Activated T-cell treated with anti-CD3 and anti-CD28 coated beads, Interleukin-2, amount 50 U/mL, for 72 hours (primary cell): ENCODE data around the gene HLA-DQA1. TPM values are rescaled to one million over a fixed set of nuclear protein-coding genes. Genes with fewer than 3 reads are reported as not detected.
"Not testable (repeated sequence)": the region's sequence is repeated elsewhere in the genome, so short reads cannot be mapped to it uniquely, and the experiment has no call there.

Experiments used
- ATAC-seq, 2 donors: fragments of 150-1000 bp; cut with Tn5 transposase; replicated peaks in 1 of 2; 2 replicates each; pipeline ENCODE4 v1.10.0; 2021; ENCODE audit warnings: moderate library complexity in 2 of 2, mild to moderate bottlenecking in 1 of 2
- DNase-seq, 2 donors: peaks; one replicate each; pipeline ENCODE4 v3.0.0; 2021 to 2022; ENCODE audit warnings: mixed read lengths in 1 of 2
- H3K27ac Mint-ChIP-seq: one replicate; pipeline ENCODE4 v1.8.0; 2022; ENCODE audit warnings: mild to moderate bottlenecking, moderate library complexity, mixed read lengths
- H3K27me3 Mint-ChIP-seq: one replicate; pipeline ENCODE4 v1.8.0; 2022; ENCODE audit warnings: low read depth, mixed read lengths
- H3K36me3 Mint-ChIP-seq, 2 donors: one replicate each; pipeline ENCODE4 v1.8.0; 2022; ENCODE audit warnings: mixed read lengths in 2 of 2, mild to moderate bottlenecking in 1 of 2; ENCODE audit not compliant: insufficient read depth in 2 of 2
- H3K4me1 Mint-ChIP-seq: one replicate; pipeline ENCODE4 v1.8.0; 2022; ENCODE audit warnings: low read depth, mixed read lengths
- H3K4me3 Mint-ChIP-seq, 2 donors: one replicate each; pipeline ENCODE4 v1.8.0; 2022; ENCODE audit warnings: mild to moderate bottlenecking in 2 of 2, mixed read lengths in 2 of 2, moderate library complexity in 2 of 2
- H3K9me3 Mint-ChIP-seq, 2 donors: one replicate each; pipeline ENCODE4 v1.8.0; 2022; ENCODE audit warnings: mixed read lengths in 2 of 2
- total RNA-seq, 2 donors: library from RNA; stranded (reverse); gene quantifications; one replicate each; pipeline ENCODE4 v1.2.3, GENCODE V29; 2022

The HLA-DQA1 gene
- 1 to 10 TPM; 2.2 to 3.7 TPM for total RNA-seq

- ATAC-seq (peak in 1 of 2 donors; percentile 82), DNase-seq (no peak)
- no peaks in the 10 kb centered on the region for H3K9me3 Mint-ChIP-seq
- H3K27me3 Mint-ChIP-seq = peaks cover 7% of the 10 kb centered on the region
- H3K27ac Mint-ChIP-seq = no peak within 1 kb of the TSS
- peaks cover 17% of the 10 kb centered on the region for H3K4me1 Mint-ChIP-seq
- peak within 1 kb of the TSS; percentile 9 to 33 for H3K4me3 Mint-ChIP-seq
- H3K36me3 Mint-ChIP-seq = no peaks in the 10 kb centered on the region
These were observed at the start of gene HLA-DQA1 for GRCh38 chr6:32637219-32637880. Gene HLA-DQA1, plus strand, starts transcription at chr6:32637406. Its CDS starts 53 bp downstream, at chr6:32637459.

GRCh38 chr6:32588156-32588555 is 49.0 kb upstream of the HLA-DQA1 start:
- H3K27me3 Mint-ChIP-seq = peaks cover 6% of the 10 kb centered on the region
- ATAC-seq (no peak), DNase-seq (no peak)
- H3K36me3 Mint-ChIP-seq = no peaks in the 10 kb centered on the region
- H3K27ac Mint-ChIP-seq = no peak overlapping the region
- no peaks in the 10 kb centered on the region for H3K9me3 Mint-ChIP-seq
- H3K4me1 Mint-ChIP-seq = peaks cover 5% of the 10 kb centered on the region
- H3K4me3 Mint-ChIP-seq = peak overlapping the region in 1 of 2 donors; percentile 32

GRCh38 chr6:32589596-32590449 is 47.4 kb upstream of the HLA-DQA1 start, which contains the start of gene HLA-DRB1:
Gene HLA-DRB1, minus strand, starts transcription at chr6:32589848. Its CDS starts 106 bp downstream, at chr6:32589742.
- DNase-seq = peak in 1 of 2 donors; percentile 4
- Mint-ChIP-seq H3K36me3 (no peaks in the 10 kb centered on the region), H3K4me1 (no peaks in the 10 kb centered on the region), H3K9me3 (no peaks in the 10 kb centered on the region), H3K27me3 (peaks cover 6% of the 10 kb centered on the region), H3K27ac (peak within 1 kb of the TSS; percentile 17), H3K4me3 (peak within 1 kb of the TSS; percentile 54 to 70)
- ATAC-seq = peak; percentile 95 to 98

- H3K4me1 Mint-ChIP-seq, H3K9me3 Mint-ChIP-seq, H3K4me3 Mint-ChIP-seq, H3K27ac Mint-ChIP-seq, ATAC-seq, DNase-seq, H3K36me3 Mint-ChIP-seq, H3K27me3 Mint-ChIP-seq: not testable (repeated sequence)
These were observed 46.5 kb upstream of the HLA-DQA1 start for GRCh38 chr6:32590713-32591112.

- ATAC-seq (no peak), DNase-seq (no peak)
- no peak overlapping the region for H3K27ac Mint-ChIP-seq
- no peak overlapping the region for H3K4me3 Mint-ChIP-seq
- H3K36me3 Mint-ChIP-seq = peaks cover 0 to 3% of the 10 kb centered on the region in 2 donors
- H3K27me3 Mint-ChIP-seq = no peaks in the 10 kb centered on the region
- no peaks in the 10 kb centered on the region for H3K4me1 Mint-ChIP-seq
- H3K9me3 Mint-ChIP-seq = peaks cover 1 to 2% of the 10 kb centered on the region in 2 donors
These were observed 40.2 kb upstream of the HLA-DQA1 start for GRCh38 chr6:32597024-32597423.

- H3K4me3 Mint-ChIP-seq = no peak overlapping the region
- H3K4me1 Mint-ChIP-seq = peaks cover 11% of the 10 kb centered on the region
- H3K27ac Mint-ChIP-seq = no peak overlapping the region
- no peak for DNase-seq
- peaks cover 3 to 5% of the 10 kb centered on the region in 2 donors for H3K36me3 Mint-ChIP-seq
- no peaks in the 10 kb centered on the region for H3K27me3 Mint-ChIP-seq
- no peak for ATAC-seq
- peaks cover 1 to 6% of the 10 kb centered on the region in 2 donors for H3K9me3 Mint-ChIP-seq
These were observed 34.8 kb upstream of the HLA-DQA1 start for GRCh38 chr6:32602383-32602782.

- Mint-ChIP-seq H3K9me3 (peaks cover 1 to 6% of the 10 kb centered on the region in 2 donors), H3K36me3 (peaks cover 3 to 5% of the 10 kb centered on the region in 2 donors), H3K27ac (no peak overlapping the region), H3K4me1 (peaks cover 11% of the 10 kb centered on the region), H3K4me3 (no peak overlapping the region), H3K27me3 (no peaks in the 10 kb centered on the region)
- ATAC-seq (no peak), DNase-seq (no peak)
These were observed 34.0 kb upstream of the HLA-DQA1 start for GRCh38 chr6:32603222-32603621.

- peaks cover 1 to 6% of the 10 kb centered on the region in 2 donors for H3K9me3 Mint-ChIP-seq
- H3K27me3 Mint-ChIP-seq = no peaks in the 10 kb centered on the region
- DNase-seq (no peak), ATAC-seq (no peak)
- H3K27ac Mint-ChIP-seq = peak overlapping the region; percentile 44
- peaks cover 11% of the 10 kb centered on the region for H3K4me1 Mint-ChIP-seq
- H3K36me3 Mint-ChIP-seq = peaks cover 3 to 5% of the 10 kb centered on the region in 2 donors
- peak overlapping the region; percentile 18 to 48 for H3K4me3 Mint-ChIP-seq
These were observed 33.3 kb upstream of the HLA-DQA1 start for GRCh38 chr6:32603888-32604287.

GRCh38 chr6:32604434-32604877 is 32.8 kb upstream of the HLA-DQA1 start:
- H3K9me3 Mint-ChIP-seq = peaks cover 0 to 4% of the 10 kb centered on the region in 2 donors
- no peak for DNase-seq
- H3K4me1 Mint-ChIP-seq = peaks cover 11% of the 10 kb centered on the region
- H3K27me3 Mint-ChIP-seq = no peaks in the 10 kb centered on the region
- H3K4me3 Mint-ChIP-seq = peak overlapping the region; percentile 18 to 48
- H3K27ac Mint-ChIP-seq = peak overlapping the region; percentile 44
- peaks cover 2 to 3% of the 10 kb centered on the region in 2 donors for H3K36me3 Mint-ChIP-seq
- ATAC-seq = no peak

GRCh38 chr6:32607263-32607987 is 29.8 kb upstream of the HLA-DQA1 start:
- H3K27ac Mint-ChIP-seq = no peak overlapping the region
- peaks cover 11% of the 10 kb centered on the region for H3K4me1 Mint-ChIP-seq

GRCh38 chr6:32607988-32608298 is 29.3 kb upstream of the HLA-DQA1 start:
- peaks cover 0 to under 1% of the 10 kb centered on the region in 2 donors for H3K36me3 Mint-ChIP-seq
- DNase-seq (no peak), ATAC-seq (no peak)
- peaks cover 11% of the 10 kb centered on the region for H3K4me1 Mint-ChIP-seq
- H3K27ac Mint-ChIP-seq = no peak overlapping the region
- H3K27me3 Mint-ChIP-seq = no peaks in the 10 kb centered on the region
- H3K4me3 Mint-ChIP-seq = no peak overlapping the region
- peaks cover 0 to 2% of the 10 kb centered on the region in 2 donors for H3K9me3 Mint-ChIP-seq

More at GRCh38 chr6:32607263-32607987, 29.8 kb upstream of the HLA-DQA1 start:
- no peak for DNase-seq
- Mint-ChIP-seq H3K27me3 (no peaks in the 10 kb centered on the region), H3K9me3 (peaks cover 0 to 3% of the 10 kb centered on the region in 2 donors), H3K4me3 (no peak overlapping the region), H3K36me3 (peaks cover 2% of the 10 kb centered on the region in 2 donors)
- ATAC-seq = no peak

- Mint-ChIP-seq H3K4me3 (no peak overlapping the region), H3K27me3 (no peaks in the 10 kb centered on the region), H3K9me3 (peaks cover 0 to 2% of the 10 kb centered on the region in 2 donors), H3K4me1 (peaks cover 11% of the 10 kb centered on the region), H3K27ac (no peak overlapping the region), H3K36me3 (no peaks in the 10 kb centered on the region)
- DNase-seq (no peak), ATAC-seq (no peak)
These were observed 28.8 kb upstream of the HLA-DQA1 start for GRCh38 chr6:32608362-32608761.

- Mint-ChIP-seq H3K27ac (no peak overlapping the region), H3K4me3 (no peak overlapping the region), H3K27me3 (no peaks in the 10 kb centered on the region), H3K4me1 (peaks cover 3% of the 10 kb centered on the region), H3K36me3 (no peaks in the 10 kb centered on the region), H3K9me3 (no peaks in the 10 kb centered on the region)
- ATAC-seq (no peak), DNase-seq (no peak)
These were observed 27.8 kb upstream of the HLA-DQA1 start for GRCh38 chr6:32609391-32609730.
